ENCODE measurements around the gene BIRC6.

GRCh38 chr2:32611366-32611765, 254.5 kb downstream of the BIRC6 start:
- TF ChIP-seq CTCF (IDR thresholded peaks at IDR 0.05): no peak
- no peak for TF ChIP-seq POLR2A (IDR thresholded peaks at IDR 0.05)

Measured in uterus (tissue), 2 donors.